Lower leg skin (tissue), 4 donors: Measurements from ENCODE around the gene RASD2. TPM values are rescaled to one million over a fixed set of nuclear protein-coding genes. Genes with fewer than 3 reads are reported as not detected.

Source experiments
- DNase-seq, 2 donors: peaks; one replicate each; pipeline ENCODE4 v3.0.0-alpha.2; 2019; ENCODE audit warnings: low spot score in 2 of 2
- H3K4me3 ChIP-seq: fragments of 200-600 bp; sonication (generic); 2 replicates; pipeline ENCODE4 v1.5.1; 2017; ENCODE audit warnings: mild to moderate bottlenecking, low read depth; ENCODE audit not compliant: poor library complexity, severe bottlenecking
- CTCF ChIP-seq, 3 donors: fragments of 450-650 bp; IDR thresholded peaks; one replicate each; pipeline ENCODE4 v1.5.1; 2016; ENCODE audit warnings: antibody characterized with exemption in 3 of 3, mild to moderate bottlenecking in 3 of 3, moderate library complexity in 2 of 3
- POLR2A ChIP-seq, 2 donors: fragments of 450-650 bp; IDR thresholded peaks; one replicate each; pipeline ENCODE4 v1.6.1; 2016 to 2017; ENCODE audit warnings: antibody characterized with exemption in 2 of 2, mild to moderate bottlenecking in 1 of 2, moderate library complexity in 1 of 2
- WGBS, 2 donors: methylation state at CpG; one replicate each; pipeline ENCODE4 v1.1.5; 2018; 5-methylcytosine and 5-hydroxymethylcytosine counted together
- intact Hi-C: fragments of 100-400 bp; cut with DNase I; formaldehyde crosslinking; loops from one replicate; pipeline ENCODE4 v1.15.0; 2023; ENCODE audit warnings: low total_unique reads
- total RNA-seq, 4 donors: library from RNA; depleted of rRNA; stranded (reverse); fragments of >200 nt; gene quantifications; one replicate each; pipeline ENCODE4 v1.1.0, GENCODE V29; 2016

RASD2 gene
- total RNA-seq, 4 donors from 2014 or later: 0.27 to 3.2 (median 1.4) TPM

DNA sequence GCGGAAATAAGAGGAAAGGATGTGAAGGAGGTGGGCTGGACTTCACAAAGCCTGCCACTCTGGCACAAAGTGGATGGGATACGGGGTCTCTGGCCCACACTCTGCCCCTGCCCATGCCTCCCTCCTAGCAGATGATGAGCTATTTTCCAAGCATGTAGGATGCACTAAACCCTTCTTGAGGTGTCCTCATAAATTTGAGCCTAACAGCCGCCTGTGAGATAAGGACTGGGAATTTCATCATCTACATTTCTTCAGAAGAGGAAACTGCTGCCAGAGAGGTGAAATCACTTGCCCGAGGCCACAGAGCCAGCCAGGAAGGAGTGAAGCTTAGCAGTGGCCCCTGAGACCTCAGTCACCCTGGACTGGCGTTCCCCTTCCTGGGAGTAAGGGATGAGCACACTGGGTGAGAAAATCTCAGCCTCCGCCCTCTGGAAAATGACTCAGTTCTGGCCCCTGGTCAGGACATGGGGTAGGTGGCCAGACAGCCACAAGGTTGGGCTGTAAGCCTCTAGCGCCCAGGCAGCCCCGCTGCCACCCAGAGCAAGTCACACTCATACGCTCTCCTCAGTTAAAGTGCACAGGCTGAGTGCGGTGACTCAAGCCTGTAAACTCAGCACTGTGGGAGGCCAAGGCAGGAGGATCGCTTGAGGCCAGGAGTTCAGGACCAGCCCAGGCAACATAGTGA is 48.6 kb downstream of the RASD2 start:
- no peak overlapping the region for H3K4me3 ChIP-seq
- WGBS, 2 donors: 57 to 60% methylated on average over 10 to 11 of the region's 11 CpGs
- no peak for DNase-seq
- TF ChIP-seq POLR2A (IDR thresholded peaks at IDR 0.05) (no peak), CTCF (IDR thresholded peaks at IDR 0.05) (no peak)
- intact Hi-C loops: loop anchor here (5.0 kb wide), 1 partner anchor 242 kb away; no protein-coding TSS in a partner anchor

- WGBS, 2 donors: 78 to 89% methylated on average over 6 of the region's 6 CpGs
- intact Hi-C loops: loop anchor here (5.0 kb wide), 1 partner anchor 242 kb away; no protein-coding TSS in a partner anchor
- TF ChIP-seq CTCF (IDR thresholded peaks at IDR 0.05): no peak
- TF ChIP-seq POLR2A (IDR thresholded peaks at IDR 0.05): no peak
- H3K4me3 ChIP-seq: no peak overlapping the region
- DNase-seq: no peak
These were observed 49.1 kb downstream of the RASD2 start for GRCh38 chr22:35589756-35590093.

DNA sequence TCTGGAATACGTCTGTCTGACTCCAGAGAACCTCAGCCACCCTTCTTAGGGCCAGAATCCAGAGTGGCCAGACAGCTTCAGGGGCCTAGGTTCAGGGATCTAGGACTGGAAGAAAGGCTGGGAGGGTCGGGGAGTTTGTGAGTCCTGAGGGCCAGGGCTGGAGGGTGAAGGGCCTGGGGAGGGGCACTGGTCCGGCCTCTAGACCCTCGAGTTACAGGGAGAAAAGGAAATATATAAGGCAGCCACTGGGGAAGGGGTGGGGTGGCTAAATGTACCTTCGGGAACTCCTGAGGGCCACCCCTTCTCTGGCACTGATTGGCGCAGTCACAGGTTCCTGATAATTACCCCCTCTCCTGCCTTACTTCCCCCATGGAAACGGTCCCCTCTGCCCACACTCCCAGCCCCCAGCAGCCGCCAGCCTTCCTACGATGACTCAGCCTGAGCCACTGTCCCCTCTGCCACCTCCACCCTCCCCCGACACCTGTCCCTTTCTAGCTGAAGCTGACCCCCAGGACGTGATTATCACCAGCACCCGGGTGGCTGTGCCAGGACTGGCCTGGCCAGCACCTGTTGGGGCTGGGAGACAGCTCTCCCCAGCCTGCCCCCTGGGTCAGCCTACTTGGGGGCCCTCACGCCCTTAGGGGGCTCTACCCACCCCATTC is 50.1 kb downstream of the RASD2 start:
- DNase-seq: no peak
- H3K4me3 ChIP-seq: no peak overlapping the region
- TF ChIP-seq POLR2A (IDR thresholded peaks at IDR 0.05) (no peak), CTCF (IDR thresholded peaks at IDR 0.05) (no peak)
- WGBS, 2 donors: 72 to 75% methylated on average over 13 of the region's 13 CpGs
- intact Hi-C loops: no loop called here

DNA sequence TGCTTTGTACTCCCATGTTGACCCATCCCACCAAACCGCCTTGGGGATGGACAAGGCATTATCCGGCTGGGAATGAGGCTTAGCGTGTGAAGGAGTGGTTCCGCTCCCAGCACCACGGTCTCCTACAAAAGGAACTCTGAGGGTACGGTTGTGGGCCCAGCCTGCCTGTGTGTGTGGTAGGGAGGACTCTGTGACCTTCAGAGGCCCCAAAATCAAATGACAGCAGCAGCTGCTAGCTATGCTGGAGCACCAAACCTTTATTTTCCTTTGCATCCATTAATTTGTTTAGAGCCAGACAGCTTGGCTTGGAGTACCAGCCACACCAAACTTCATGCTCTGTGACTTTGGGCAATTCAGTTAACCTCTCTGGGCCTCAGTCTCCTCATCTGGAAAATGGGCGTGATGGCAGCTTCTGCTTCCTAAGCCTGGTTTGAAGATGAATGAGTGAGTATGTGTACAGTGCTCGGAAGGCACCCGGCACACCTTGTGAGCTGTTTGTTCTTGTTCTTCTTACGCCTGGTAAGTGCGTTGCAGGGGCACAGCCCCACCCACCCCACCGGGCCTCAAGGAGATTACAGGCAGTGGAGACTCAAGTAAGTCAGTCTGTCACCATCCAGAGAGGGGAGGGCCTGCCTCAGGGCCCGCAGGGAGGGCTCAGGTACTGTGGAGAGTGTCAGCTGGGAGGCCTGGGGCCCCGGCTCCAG is 51.2 kb downstream of the RASD2 start:
- intact Hi-C loops: no loop called here
- DNase-seq: no peak
- no peak for TF ChIP-seq POLR2A (IDR thresholded peaks at IDR 0.05)
- no peak for TF ChIP-seq CTCF (IDR thresholded peaks at IDR 0.05)
- WGBS, 2 donors: 84 to 91% methylated on average over 13 to 14 of the region's 14 CpGs
- no peak overlapping the region for H3K4me3 ChIP-seq

GRCh38 chr22:35592418-35592967 is 51.9 kb downstream of the RASD2 start:
- no peak overlapping the region for H3K4me3 ChIP-seq
- intact Hi-C loops: no loop called here
- TF ChIP-seq POLR2A (IDR thresholded peaks at IDR 0.05) (no peak), CTCF (IDR thresholded peaks at IDR 0.05) (no peak)
- DNase-seq: no peak
- whole genome bisulfite sequencing, 2 donors: 65 to 71% methylated on average over 3 of the region's 4 CpGs
